Bone marrow (tissue), 2 donors: ENCODE data around the gene CDH4.

Source experiments
- DNase-seq, 2 donors: peaks; one replicate each; lab custom pipeline; 2025; lab: John Stamatoyannopoulos, UW

CDH4 gene

GRCh38 chr20:61356196-61356595 lies 104.1 kb downstream of the CDH4 start:
- DNase-seq, result no peak

GRCh38 chr20:61357119-61357518 lies 105.1 kb downstream of the CDH4 start:
- no peak for DNase-seq

GRCh38 chr20:61359254-61359653 lies 107.2 kb downstream of the CDH4 start:
- DNase-seq, result no peak

GRCh38 chr20:61360296-61360695 lies 108.2 kb downstream of the CDH4 start:
- no peak for DNase-seq

- DNase-seq, result no peak
Measured at GRCh38 chr20:61360940-61361339, 108.9 kb downstream of the CDH4 start.

- DNase-seq, result no peak
Measured at GRCh38 chr20:61361501-61361900, 109.4 kb downstream of the CDH4 start.

GRCh38 chr20:61364147-61364546 lies 112.1 kb downstream of the CDH4 start:
- no peak for DNase-seq

- DNase-seq, result no peak
Measured at GRCh38 chr20:61366914-61367313, 114.9 kb downstream of the CDH4 start.

- DNase-seq, result no peak
Measured at GRCh38 chr20:61369731-61370520, 117.9 kb downstream of the CDH4 start.

- DNase-seq, result no peak
Measured at GRCh38 chr20:61370841-61371303, 118.8 kb downstream of the CDH4 start.

- no peak for DNase-seq
Measured at GRCh38 chr20:61371501-61372136, 119.6 kb downstream of the CDH4 start.

GRCh38 chr20:61372137-61373054 lies 120.3 kb downstream of the CDH4 start:
- DNase-seq, result no peak

- no peak for DNase-seq
Measured at GRCh38 chr20:61373055-61373399, 121.0 kb downstream of the CDH4 start.

GRCh38 chr20:61373956-61374545 lies 122.0 kb downstream of the CDH4 start:
- DNase-seq, result no peak

GRCh38 chr20:61376541-61377240 lies 124.6 kb downstream of the CDH4 start:
- DNase-seq, result no peak

GRCh38 chr20:61378694-61379355 lies 126.8 kb downstream of the CDH4 start:
- no peak for DNase-seq

- DNase-seq, result no peak
Measured at GRCh38 chr20:61379898-61380544, 128.0 kb downstream of the CDH4 start.

- DNase-seq, result no peak
Measured at GRCh38 chr20:61380545-61380915, 128.5 kb downstream of the CDH4 start.

GRCh38 chr20:61382194-61382593 lies 130.1 kb downstream of the CDH4 start:
- DNase-seq, result no peak

GRCh38 chr20:61385296-61385695 lies 133.2 kb downstream of the CDH4 start:
- DNase-seq, result no peak

GRCh38 chr20:61385731-61386130 lies 133.7 kb downstream of the CDH4 start:
- DNase-seq, result no peak
